Vagina (tissue), 2 donors: ENCODE results near the gene GEMIN7. TPM values are rescaled to one million over a fixed set of nuclear protein-coding genes. Genes with fewer than 3 reads are reported as not detected.
"Not testable (repeated sequence)": the region's sequence is repeated elsewhere in the genome, so short reads cannot be mapped to it uniquely, and the experiment has no call there.

ENCODE experiments used
- DNase-seq, 2 donors: peaks; one replicate each; pipeline ENCODE4 v3.0.0-alpha.2; 2017; ENCODE audit errors: extremely low spot score in 2 of 2
- H3K27ac ChIP-seq: fragments of 200-600 bp; sonication (generic); one replicate; pipeline ENCODE4 v1.5.1; 2019
- H3K27me3 ChIP-seq: fragments of 200-600 bp; sonication (generic); one replicate; pipeline ENCODE4 v1.5.1; 2019
- H3K36me3 ChIP-seq, 2 donors: fragments of 200-600 bp; sonication (generic); one replicate each; pipeline ENCODE4 v1.5.1; 2017 to 2019
- H3K4me1 ChIP-seq: fragments of 200-600 bp; sonication (generic); one replicate; pipeline ENCODE4 v1.5.1; 2019
- H3K4me3 ChIP-seq, 2 donors: fragments of 200-600 bp; sonication (generic); 1 replicate in 1 of 2; 2 replicates in 1 of 2; pipeline ENCODE4 v1.5.1; 2016 to 2019
- H3K9me3 ChIP-seq: fragments of 200-600 bp; sonication (generic); one replicate; pipeline ENCODE4 v1.5.1; 2019
- CTCF ChIP-seq, 3 experiments: fragments of 450-650 bp in 2 of 3; fragments of 200-600 bp in 1 of 3; sonication (generic) in 1 of 3; IDR thresholded peaks; one replicate each; pipeline ENCODE4 v1.5.1; 2017 to 2019; ENCODE audit warnings: antibody characterized with exemption in 3 of 3, mild to moderate bottlenecking in 2 of 3, moderate library complexity in 2 of 3
- POLR2A ChIP-seq, 2 donors: fragments of 450-650 bp; IDR thresholded peaks; one replicate each; pipeline ENCODE4 v1.6.1; 2017; ENCODE audit warnings: antibody characterized with exemption in 2 of 2, mild to moderate bottlenecking in 2 of 2, moderate library complexity in 2 of 2
- POLR2AphosphoS5 ChIP-seq, 2 donors: sonication (generic); formaldehyde crosslinking; IDR thresholded peaks; one replicate each; pipeline ENCODE4 v1.9.0; 2017; ENCODE audit warnings: antibody characterized with exemption in 2 of 2, mild to moderate bottlenecking in 2 of 2, low read depth in 1 of 2; ENCODE audit not compliant: insufficient read depth in 1 of 2
- intact Hi-C: fragments of 100-400 bp; cut with DNase I; formaldehyde crosslinking; loops from one replicate; pipeline ENCODE4 v1.15.1; 2023
- total RNA-seq: library from RNA; depleted of rRNA; stranded (reverse); fragments of >200 nt; gene quantifications from one replicate; pipeline ENCODE4 v1.2.3, GENCODE V29; 2016

The GEMIN7 gene
- total RNA-seq, 1 donor from 2014 or later, result 42.0 TPM

GRCh38 chr19:45103156-45103507 lies 24.1 kb downstream of the GEMIN7 start:
- TF ChIP-seq POLR2A (IDR thresholded peaks at IDR 0.05) (no peak), CTCF (IDR thresholded peaks at IDR 0.05) (no peak), POLR2AphosphoS5 (IDR thresholded peaks at IDR 0.05; ENCODE audit: insufficient read depth in 1 of 2, low read depth in 1 of 2) (no peak)
- Histone ChIP-seq H3K36me3 (no peaks in the 10 kb centered on the region), H3K9me3 (no peaks in the 10 kb centered on the region), H3K4me1 (peaks cover 68% of the 10 kb centered on the region), H3K27ac (peak overlapping the region; percentile 70), H3K27me3 (no peaks in the 10 kb centered on the region), H3K4me3 (peak overlapping the region; percentile 19 to 32)
- no peak for DNase-seq
- intact Hi-C loops, result no loop called here

- peaks cover 62% of the 10 kb centered on the region for H3K4me1 ChIP-seq
- TF ChIP-seq CTCF (IDR thresholded peaks at IDR 0.05) (no peak), POLR2AphosphoS5 (IDR thresholded peaks at IDR 0.05; ENCODE audit: insufficient read depth in 1 of 2, low read depth in 1 of 2) (no peak), POLR2A (IDR thresholded peaks at IDR 0.05) (no peak)
- peak overlapping the region; percentile 70 for H3K27ac ChIP-seq
- H3K4me3 ChIP-seq, result peak overlapping the region; percentile 19 to 32
- no peaks in the 10 kb centered on the region for H3K9me3 ChIP-seq
- no peaks in the 10 kb centered on the region for H3K36me3 ChIP-seq
- DNase-seq, result no peak
- intact Hi-C loops, result no loop called here
- no peaks in the 10 kb centered on the region for H3K27me3 ChIP-seq
Measured at GRCh38 chr19:45103508-45104319, 24.7 kb downstream of the GEMIN7 start.

- H3K27me3 ChIP-seq, result no peaks in the 10 kb centered on the region
- H3K27ac ChIP-seq, result no peak overlapping the region
- TF ChIP-seq CTCF (IDR thresholded peaks at IDR 0.05) (no peak), POLR2AphosphoS5 (IDR thresholded peaks at IDR 0.05; ENCODE audit: insufficient read depth in 1 of 2, low read depth in 1 of 2) (no peak), POLR2A (IDR thresholded peaks at IDR 0.05) (no peak)
- no peak overlapping the region for H3K4me3 ChIP-seq
- H3K36me3 ChIP-seq, result no peaks in the 10 kb centered on the region
- intact Hi-C loops, result no loop called here
- no peaks in the 10 kb centered on the region for H3K9me3 ChIP-seq
- peaks cover 51% of the 10 kb centered on the region for H3K4me1 ChIP-seq
- no peak for DNase-seq
Measured at GRCh38 chr19:45104658-45105349, 25.7 kb downstream of the GEMIN7 start.

GRCh38 chr19:45106363-45106762 lies 27.3 kb downstream of the GEMIN7 start:
- H3K4me3 ChIP-seq, intact Hi-C loops, H3K27me3 ChIP-seq, H3K27ac ChIP-seq, H3K36me3 ChIP-seq, DNase-seq, H3K9me3 ChIP-seq: not testable (repeated sequence)
- peaks cover 44% of the 10 kb centered on the region for H3K4me1 ChIP-seq

GRCh38 chr19:45107621-45108150 lies 28.6 kb downstream of the GEMIN7 start:
- H3K4me3 ChIP-seq, result no peak overlapping the region

More at GRCh38 chr19:45107621-45108150, 28.6 kb downstream of the GEMIN7 start:
- H3K27me3 ChIP-seq, result no peaks in the 10 kb centered on the region
- H3K36me3 ChIP-seq, result no peaks in the 10 kb centered on the region
- peaks cover 35% of the 10 kb centered on the region for H3K4me1 ChIP-seq
- no peak for TF ChIP-seq POLR2AphosphoS5 (IDR thresholded peaks at IDR 0.05; ENCODE audit: insufficient read depth in 1 of 2, low read depth in 1 of 2)
- no peak for TF ChIP-seq POLR2A (IDR thresholded peaks at IDR 0.05)
- TF ChIP-seq CTCF (IDR thresholded peaks at IDR 0.05), result no peak
- H3K27ac ChIP-seq, result no peak overlapping the region
- no peaks in the 10 kb centered on the region for H3K9me3 ChIP-seq
- intact Hi-C loops, result no loop called here
- no peak for DNase-seq
